ENCODE results near the gene PLCD3. TPM values are rescaled to one million over a fixed set of nuclear protein-coding genes. Genes with fewer than 3 reads are reported as not detected.

PLCD3 gene
- total and polyA plus RNA-seq, 9 of the 15 experiments (the other 6 are each of a cell fraction or from before 2014, with no cell fraction given) = 0.20 to 22.6 (median 7.5) TPM

DNA sequence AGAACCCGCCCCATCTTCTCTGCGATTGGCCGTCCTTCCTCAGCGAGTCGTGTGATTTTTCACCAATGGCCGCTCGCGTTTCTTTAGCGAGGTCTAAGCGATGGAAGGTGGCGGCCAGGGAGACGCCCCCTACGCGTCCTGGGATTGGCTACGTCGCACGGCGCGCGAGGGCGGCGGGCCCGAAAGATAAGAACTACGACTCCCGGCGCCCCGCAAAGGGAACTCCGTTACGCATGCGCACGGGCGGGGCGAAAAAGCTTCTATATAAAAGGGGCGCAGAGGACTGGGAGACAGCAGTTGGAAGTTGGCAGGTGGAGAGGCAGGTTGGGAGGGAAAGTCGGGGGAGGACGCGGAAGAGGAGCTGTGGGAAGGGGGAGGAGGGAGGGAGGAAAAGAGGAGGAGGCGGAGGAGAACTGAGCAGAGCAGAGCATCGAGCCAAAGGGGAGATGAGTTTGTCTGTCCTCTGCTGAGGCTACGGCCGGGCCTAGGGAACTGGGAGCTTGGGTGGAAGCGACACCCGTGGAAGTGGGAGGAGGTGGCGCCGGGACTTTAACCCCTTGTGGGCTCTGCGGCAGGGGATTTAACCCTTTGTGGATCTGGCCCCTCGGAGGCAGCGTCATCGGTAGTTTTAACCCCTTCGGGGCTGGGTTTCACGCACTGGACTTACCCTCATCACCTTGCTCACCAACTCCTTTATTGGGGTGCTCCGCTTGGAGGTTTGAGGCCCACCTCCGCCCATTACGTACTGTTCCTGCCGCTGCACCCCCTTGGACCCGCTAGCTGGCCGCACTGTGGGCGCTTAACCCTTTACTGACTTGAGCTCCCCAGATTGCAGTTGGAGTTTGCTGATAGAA is 16.1 kb upstream of the PLCD3 start, which contains the start of gene HEXIM1 (continued):
- TF ChIP-seq NCOA2 (IDR thresholded peaks at IDR 0.05; ENCODE audit: partially characterized antibody in 2 of 2) (no peak), KLF1 (tag; IDR thresholded peaks at IDR 0.05) (peak; percentile 99), TARDBP (IDR thresholded peaks at IDR 0.05) (peak; percentile 67; the same call in 1 of the 2 replicates), EP400 (IDR thresholded peaks at IDR 0.05) (no peak; the same call in 1 of the 2 replicates), HNRNPK (IDR thresholded peaks at IDR 0.05; ENCODE audit: low read depth, low read length, poor library complexity, severe bottlenecking) (peak; percentile 67), ETV5 (CRISPR knock-in tag; IDR thresholded peaks at IDR 0.05; ENCODE audit: low read depth) (0 out of 2 replicates have a peak, but pooled peaks have one; percentile 53), POLR2G (IDR thresholded peaks at IDR 0.05; ENCODE audit: low read depth, low read length) (peak; percentile 99), SLC30A9 (CRISPR knock-in tag; IDR thresholded peaks at IDR 0.05) (no peak), CC2D1A (IDR thresholded peaks at IDR 0.05) (peak; percentile 81), TEAD2 (tag; IDR thresholded peaks at IDR 0.05) (no peak), SMARCE1 (IDR thresholded peaks at IDR 0.05) (peak; percentile 80), ZNF184 (CRISPR knock-in tag; IDR thresholded peaks at IDR 0.05) (no peak), ZFPM2 (CRISPR knock-in tag; IDR thresholded peaks at IDR 0.05) (peak; percentile 97), ZKSCAN8 (CRISPR knock-in tag; IDR thresholded peaks at IDR 0.05) (no peak), ZNF695 (CRISPR knock-in tag; IDR thresholded peaks at IDR 0.05) (no peak; the same call in 1 of the 2 replicates), ASH1L (IDR thresholded peaks at IDR 0.05; ENCODE audit: borderline replicate concordance, low read depth, partially characterized antibody) (peak; percentile 46), PHF21A (IDR thresholded peaks at IDR 0.05; ENCODE audit: borderline replicate concordance, low read depth) (peak; percentile 59; the same call in 1 of the 2 replicates), CREBBP (IDR thresholded peaks at IDR 0.05; ENCODE audit: low read depth, low read length) (peak; percentile 53)
- TF ChIP-seq, protein P1, sequence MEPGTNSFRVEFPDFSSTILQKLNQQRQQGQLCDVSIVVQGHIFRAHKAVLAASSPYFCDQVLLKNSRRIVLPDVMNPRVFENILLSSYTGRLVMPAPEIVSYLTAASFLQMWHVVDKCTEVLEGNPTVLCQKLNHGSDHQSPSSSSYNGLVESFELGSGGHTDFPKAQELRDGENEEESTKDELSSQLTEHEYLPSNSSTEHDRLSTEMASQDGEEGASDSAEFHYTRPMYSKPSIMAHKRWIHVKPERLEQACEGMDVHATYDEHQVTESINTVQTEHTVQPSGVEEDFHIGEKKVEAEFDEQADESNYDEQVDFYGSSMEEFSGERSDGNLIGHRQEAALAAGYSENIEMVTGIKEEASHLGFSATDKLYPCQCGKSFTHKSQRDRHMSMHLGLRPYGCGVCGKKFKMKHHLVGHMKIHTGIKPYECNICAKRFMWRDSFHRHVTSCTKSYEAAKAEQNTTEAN (CRISPR knock-in tag; IDR thresholded peaks at IDR 0.05) = no peak; the same call in 1 of the 2 replicates
- TF ChIP-seq, protein P2, sequence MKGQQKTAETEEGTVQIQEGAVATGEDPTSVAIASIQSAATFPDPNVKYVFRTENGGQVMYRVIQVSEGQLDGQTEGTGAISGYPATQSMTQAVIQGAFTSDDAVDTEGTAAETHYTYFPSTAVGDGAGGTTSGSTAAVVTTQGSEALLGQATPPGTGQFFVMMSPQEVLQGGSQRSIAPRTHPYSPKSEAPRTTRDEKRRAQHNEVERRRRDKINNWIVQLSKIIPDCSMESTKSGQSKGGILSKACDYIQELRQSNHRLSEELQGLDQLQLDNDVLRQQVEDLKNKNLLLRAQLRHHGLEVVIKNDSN (CRISPR knock-in tag; IDR thresholded peaks at IDR 0.05) = peak; percentile 25; the same call in 1 of the 2 replicates
- TF ChIP-seq, protein P3, sequence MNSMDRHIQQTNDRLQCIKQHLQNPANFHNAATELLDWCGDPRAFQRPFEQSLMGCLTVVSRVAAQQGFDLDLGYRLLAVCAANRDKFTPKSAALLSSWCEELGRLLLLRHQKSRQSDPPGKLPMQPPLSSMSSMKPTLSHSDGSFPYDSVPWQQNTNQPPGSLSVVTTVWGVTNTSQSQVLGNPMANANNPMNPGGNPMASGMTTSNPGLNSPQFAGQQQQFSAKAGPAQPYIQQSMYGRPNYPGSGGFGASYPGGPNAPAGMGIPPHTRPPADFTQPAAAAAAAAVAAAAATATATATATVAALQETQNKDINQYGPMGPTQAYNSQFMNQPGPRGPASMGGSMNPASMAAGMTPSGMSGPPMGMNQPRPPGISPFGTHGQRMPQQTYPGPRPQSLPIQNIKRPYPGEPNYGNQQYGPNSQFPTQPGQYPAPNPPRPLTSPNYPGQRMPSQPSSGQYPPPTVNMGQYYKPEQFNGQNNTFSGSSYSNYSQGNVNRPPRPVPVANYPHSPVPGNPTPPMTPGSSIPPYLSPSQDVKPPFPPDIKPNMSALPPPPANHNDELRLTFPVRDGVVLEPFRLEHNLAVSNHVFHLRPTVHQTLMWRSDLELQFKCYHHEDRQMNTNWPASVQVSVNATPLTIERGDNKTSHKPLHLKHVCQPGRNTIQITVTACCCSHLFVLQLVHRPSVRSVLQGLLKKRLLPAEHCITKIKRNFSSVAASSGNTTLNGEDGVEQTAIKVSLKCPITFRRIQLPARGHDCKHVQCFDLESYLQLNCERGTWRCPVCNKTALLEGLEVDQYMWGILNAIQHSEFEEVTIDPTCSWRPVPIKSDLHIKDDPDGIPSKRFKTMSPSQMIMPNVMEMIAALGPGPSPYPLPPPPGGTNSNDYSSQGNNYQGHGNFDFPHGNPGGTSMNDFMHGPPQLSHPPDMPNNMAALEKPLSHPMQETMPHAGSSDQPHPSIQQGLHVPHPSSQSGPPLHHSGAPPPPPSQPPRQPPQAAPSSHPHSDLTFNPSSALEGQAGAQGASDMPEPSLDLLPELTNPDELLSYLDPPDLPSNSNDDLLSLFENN (IDR thresholded peaks at IDR 0.05; ENCODE audit: low read depth in 2 of 2, low read length in 2 of 2) = peak in 1 of 2 experiments; percentile 94; a peak in 2 of 4 replicates

Data from K562 (cell line).